Measurements from ENCODE around the gene SEM1.
"Not testable (repeated sequence)": the region's sequence is repeated elsewhere in the genome, so short reads cannot be mapped to it uniquely, and the experiment has no call there.

SEM1 gene

GRCh38 chr7:96663457-96663856 lies 46.2 kb downstream of the SEM1 start:
- DNase-seq (ENCODE audit: low read depth, low spot score) = no peak

DNA sequence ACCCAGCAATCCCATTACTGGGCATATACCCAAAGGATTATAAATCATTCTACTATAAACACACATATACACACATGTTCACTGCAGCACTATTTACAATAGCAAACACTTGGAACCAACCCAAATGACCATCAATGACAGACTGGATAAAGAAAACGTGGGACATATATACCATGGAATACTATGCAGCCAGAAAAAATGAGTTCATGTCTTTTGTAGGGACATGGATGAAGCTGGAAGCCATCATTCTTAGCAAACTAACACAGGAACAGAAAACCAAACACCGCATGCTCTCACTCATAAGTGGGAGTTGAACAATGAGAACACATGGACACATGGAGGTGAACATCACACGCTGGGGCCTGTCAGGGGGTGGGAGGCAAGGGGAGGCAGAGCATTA lies 47.5 kb downstream of the SEM1 start:
- not testable (repeated sequence) for DNase-seq (ENCODE audit: low read depth, low spot score)

DNA sequence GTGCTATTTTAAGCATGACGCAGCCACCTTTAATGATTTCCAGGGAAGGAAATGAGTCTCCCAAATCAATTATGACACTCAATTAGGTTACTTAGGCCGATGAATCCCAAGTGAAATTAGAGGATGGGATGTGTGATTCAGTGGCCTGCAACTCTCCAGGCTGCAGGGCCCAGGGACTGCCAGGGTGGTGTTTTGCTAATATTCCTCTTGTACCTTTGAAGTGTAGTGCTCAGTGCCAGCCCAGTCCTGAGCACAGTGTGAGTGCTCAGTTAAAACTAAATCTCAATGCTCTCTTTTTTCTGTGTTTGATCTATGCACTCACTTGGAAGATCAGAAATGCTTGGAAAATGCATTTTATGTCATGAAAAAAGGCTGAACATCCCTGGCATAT lies 51.6 kb downstream of the SEM1 start:
- no peak for DNase-seq (ENCODE audit: low read depth, low spot score)

GRCh38 chr7:96657347-96658021 lies 52.2 kb downstream of the SEM1 start:
- DNase-seq (ENCODE audit: low read depth, low spot score) = no peak

DNA sequence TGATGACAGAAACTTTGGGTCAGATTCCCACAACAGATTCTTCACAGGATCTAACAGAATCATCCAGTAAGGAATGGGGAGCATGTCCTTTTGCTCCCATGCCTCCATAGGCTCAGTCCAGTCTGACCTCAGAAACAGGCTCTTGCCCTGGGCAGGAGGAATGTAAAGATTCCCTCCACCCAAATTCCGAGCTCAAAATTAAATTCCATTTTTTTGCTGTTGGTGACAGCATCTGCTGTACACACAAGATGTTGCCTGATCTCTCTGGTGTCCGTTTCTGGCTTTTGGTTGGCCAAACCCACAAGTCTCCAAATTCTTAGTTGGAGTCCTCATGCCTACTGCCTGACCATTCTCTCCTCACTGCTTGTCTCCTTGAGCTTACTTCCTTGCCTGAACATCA lies 53.7 kb downstream of the SEM1 start:
- no peak for DNase-seq (ENCODE audit: low read depth, low spot score)

DNA sequence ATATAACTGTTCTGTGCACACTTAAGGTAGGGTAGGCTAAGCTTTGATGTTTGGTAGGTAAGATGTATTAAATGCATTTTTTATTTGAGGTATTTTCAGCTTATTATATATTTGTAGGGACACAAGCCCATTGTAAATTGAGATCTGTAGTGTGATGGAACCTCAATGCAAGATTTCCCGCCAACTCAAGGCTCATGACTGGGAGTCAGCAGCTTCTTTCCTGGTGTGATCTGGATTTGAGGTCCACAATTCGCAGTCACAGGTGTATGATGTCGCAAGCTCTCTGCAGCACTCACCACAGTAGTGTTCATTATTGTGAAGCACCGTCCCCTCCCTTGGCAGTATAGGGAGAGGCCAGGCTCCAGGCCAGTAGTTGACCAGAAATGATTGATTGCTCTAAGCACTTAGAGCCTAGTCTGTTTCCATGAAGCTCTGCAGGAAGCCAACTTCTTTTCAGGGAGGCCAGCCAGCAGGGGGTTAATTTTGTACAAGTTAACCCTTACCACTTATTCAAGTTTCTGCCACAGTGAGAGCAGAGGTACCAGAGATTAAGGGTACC lies 54.9 kb downstream of the SEM1 start:
- no peak for DNase-seq (ENCODE audit: low read depth, low spot score)

DNA sequence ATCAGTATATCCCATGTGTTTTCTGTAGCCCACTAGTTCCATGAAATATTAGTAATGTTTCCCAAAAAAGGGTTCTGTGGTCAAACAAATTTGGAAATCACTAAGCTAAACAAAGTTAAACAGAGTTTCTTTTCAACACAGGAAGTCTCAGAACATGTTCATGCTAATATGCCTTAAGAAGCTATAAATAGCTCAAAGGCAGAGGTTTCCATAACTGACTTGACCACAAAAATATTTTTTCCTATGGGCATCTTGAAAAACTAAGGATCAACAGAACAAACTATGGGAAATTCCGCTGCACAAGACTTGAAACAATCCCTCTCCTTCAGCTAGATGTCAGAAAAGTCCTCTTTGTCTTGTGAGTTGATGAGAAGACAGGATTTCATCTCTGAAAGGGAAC lies 59.7 kb downstream of the SEM1 start:
- DNase-seq (ENCODE audit: low read depth, low spot score) = no peak

- DNase-seq (ENCODE audit: low read depth, low spot score) = no peak
Measured at GRCh38 chr7:96648784-96649183, 60.9 kb downstream of the SEM1 start.

DNA sequence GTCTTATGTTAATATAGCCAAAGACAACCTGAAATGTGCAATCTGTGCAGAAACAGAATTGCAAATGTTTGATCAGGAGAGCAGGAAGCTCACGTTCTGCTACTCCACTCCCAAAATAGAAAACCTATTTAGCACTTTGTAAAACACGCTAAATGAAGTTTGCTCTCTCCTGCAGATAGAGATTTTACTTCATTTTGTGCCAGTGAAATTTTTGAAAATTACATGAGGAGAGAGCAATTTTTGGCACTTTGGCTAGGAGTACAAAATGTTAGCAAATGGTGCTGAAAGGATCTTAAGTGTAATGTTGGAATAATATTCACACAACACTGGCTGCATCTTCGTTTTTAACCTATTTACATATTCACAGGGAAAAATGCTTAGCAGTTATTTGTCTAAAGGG lies 61.9 kb downstream of the SEM1 start:
- DNase-seq (ENCODE audit: low read depth, low spot score) = no peak

GRCh38 chr7:96645084-96645483 lies 64.6 kb downstream of the SEM1 start:
- no peak for DNase-seq (ENCODE audit: low read depth, low spot score)

DNA sequence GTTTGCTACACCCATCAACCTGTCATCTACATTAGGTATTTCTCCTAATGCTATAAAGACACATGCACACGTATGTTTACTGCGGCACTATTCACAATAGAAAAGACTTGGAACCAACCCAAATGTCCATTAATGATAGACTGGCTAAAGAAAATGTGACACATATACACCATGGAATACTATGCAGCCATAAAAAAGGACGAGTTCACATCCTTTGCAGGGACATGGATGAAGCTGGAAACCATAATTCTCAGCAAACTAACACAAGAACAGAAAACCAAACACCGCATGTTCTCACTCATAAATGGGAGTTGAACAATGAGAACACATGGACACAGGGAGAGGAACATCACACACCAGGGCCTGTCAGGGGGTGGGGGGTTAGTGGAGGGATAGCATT lies 66.2 kb downstream of the SEM1 start:
- DNase-seq (ENCODE audit: low read depth, low spot score) = not testable (repeated sequence)

- DNase-seq (ENCODE audit: low read depth, low spot score) = no peak
Measured at GRCh38 chr7:96640054-96640453, 69.6 kb downstream of the SEM1 start.

All from activated naive CD8-positive, alpha-beta T cell treated with anti-CD3 and anti-CD28 coated beads, Interleukin-2, amount 50 U/mL, for 16 hours (primary cell).